ENCODE data around the gene ANXA3. TPM values are rescaled to one million over a fixed set of nuclear protein-coding genes. Genes with fewer than 3 reads are reported as not detected.
"Not testable (repeated sequence)": the region's sequence is repeated elsewhere in the genome, so short reads cannot be mapped to it uniquely, and the experiment has no call there.

The ANXA3 gene
- polyA plus RNA-seq, 3 donors: 33.3 to 62.7 (median 53.1) TPM

DNA sequence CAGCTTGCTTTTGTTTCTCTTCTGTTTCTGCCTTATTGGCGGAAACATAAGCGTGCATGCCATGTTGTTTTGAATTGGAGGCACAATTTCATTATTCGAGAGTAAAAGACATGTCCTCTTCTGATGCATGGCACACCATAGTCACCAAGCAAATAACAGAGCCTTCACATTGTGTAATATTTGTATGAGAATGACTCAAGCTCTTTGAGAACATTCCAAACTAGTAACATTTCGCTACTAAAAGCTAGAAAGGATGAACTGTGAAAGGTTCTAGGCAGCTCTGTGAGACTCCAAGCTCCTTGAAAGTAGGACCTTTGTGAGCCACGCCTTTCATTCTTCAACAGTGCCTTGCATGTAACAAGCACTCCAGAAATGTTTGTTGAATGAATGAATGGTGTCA, 9.2 kb upstream of the ANXA3 start:
- DNase-seq (ENCODE audit: low read depth in 3 of 3, low spot score in 2 of 3): no peak

GRCh38 chr4:78543424-78544125, 8.0 kb upstream of the ANXA3 start:
- DNase-seq (ENCODE audit: low read depth in 3 of 3, low spot score in 2 of 3): no peak

DNA sequence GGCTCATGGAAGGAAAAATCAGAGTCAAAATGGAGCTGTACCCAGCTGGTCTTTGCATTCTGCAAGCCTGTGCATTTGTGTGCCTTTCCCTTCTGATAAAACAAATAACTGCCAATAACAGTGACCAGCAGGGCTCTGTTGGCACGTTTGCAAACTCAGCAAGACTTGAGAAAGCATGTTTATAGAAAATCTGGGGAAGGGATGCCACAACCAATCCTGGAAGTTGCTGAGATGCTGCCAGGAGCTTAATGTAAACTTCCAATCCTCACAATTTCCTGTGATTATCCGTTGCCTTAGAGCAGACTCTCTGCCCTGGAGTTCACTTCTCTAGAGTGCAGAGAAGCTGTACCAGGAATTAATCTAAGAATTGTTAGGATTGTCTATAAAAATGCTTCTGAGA, 6.9 kb upstream of the ANXA3 start:
- no peak for DNase-seq (ENCODE audit: low read depth in 3 of 3, low spot score in 2 of 3)

DNA sequence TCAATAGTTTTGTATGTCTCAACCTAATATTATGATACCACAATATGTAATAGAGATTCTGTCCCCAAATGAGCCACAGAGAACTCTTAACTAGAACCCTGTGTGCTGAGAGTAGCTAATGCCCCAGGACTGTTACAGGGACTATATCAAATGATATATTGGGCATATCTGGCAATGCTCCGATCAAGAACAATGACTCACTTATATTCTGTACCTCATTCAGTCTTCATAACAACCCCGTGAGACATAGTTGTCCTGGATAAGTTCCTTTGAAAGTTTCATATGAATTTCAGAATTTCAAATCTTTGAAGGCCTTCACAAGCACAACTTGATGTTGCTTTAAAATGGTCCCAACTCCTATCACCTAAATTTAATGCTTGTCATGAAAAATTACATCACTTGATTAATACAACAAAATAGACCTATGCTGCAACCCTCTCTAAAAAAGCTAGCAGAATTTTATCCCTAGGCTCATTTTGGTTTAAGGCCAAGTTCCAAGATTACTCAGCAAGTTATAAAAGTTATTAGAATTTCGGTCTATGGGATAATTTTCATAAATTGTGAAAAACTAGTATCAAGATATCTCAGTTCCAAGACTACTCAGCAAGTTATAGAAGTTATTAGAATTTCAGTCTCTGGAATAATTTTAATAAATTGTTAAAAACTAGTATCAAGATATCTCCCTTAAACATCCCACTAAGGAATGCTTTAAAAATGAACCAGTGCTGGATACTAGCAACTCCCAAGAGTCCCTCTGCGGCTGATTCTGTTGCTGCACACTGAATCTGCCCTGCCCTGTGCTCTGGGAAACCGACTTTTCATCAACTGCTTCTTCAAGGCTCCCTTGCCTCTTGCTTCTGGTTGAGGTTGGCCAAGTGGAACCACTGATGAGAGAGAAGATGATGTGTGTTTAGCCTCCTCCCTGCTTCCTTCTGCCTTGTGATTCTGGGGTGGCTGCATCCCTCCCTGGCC, 6.0 kb upstream of the ANXA3 start:
- DNase-seq (ENCODE audit: low read depth in 3 of 3, low spot score in 2 of 3): no peak

GRCh38 chr4:78547899-78548298, 3.7 kb upstream of the ANXA3 start:
- not testable (repeated sequence) for DNase-seq (ENCODE audit: low read depth in 3 of 3, low spot score in 2 of 3)

- not testable (repeated sequence) for DNase-seq (ENCODE audit: low read depth in 3 of 3, low spot score in 2 of 3)
These were observed 2.7 kb upstream of the ANXA3 start for GRCh38 chr4:78548889-78549288.

GRCh38 chr4:78552389-78553042, 946 bp downstream of the ANXA3 start:
- no peak for DNase-seq (ENCODE audit: low read depth in 3 of 3, low spot score in 2 of 3)

GRCh38 chr4:78553043-78553396, 1.4 kb downstream of the ANXA3 start:
- DNase-seq (ENCODE audit: low read depth in 3 of 3, low spot score in 2 of 3): no peak

DNA sequence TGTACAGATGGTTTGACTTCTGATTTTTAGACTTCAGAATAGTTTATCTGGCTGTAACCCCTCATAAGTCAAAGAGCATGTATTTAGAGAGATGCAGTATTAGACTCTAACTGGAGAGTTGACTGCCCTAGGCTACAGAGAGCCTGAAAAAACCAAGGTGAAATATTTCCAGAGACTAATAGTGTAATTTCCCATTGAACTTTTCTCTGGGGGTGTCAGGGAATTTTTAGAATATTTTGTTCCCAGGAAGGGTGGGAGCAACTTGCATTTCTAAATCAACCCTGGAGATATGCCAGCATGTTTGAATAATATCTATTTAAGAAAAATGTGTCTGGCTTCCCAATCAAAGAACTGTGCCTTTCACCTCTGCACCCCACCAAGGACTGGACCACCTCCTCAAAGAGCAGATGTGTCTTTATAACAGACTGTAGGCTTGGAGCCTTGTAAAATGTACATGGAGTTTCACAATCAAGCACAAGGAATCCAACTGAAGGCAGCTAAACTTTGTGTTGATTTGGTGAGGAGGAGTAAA, 2.0 kb downstream of the ANXA3 start:
- no peak for DNase-seq (ENCODE audit: low read depth in 3 of 3, low spot score in 2 of 3)

DNA sequence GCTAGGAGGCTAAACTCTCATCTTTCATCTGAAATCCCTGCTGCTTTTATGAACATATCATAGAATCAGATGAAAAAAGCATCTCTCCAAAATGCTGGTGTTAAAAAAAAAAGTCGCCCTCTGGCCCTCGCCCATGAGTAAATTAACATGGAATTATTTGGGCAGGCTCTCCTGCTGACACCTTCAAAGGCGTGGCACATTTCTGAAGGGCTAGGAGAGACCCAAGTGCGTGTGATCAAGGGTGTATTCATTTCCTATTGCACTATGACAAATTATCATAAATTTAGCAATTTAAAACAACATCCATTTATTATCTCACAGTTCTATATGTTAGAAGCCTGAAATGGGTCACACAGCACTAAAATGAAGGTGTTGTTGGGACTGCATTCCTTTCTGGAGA, 5.1 kb downstream of the ANXA3 start:
- DNase-seq (ENCODE audit: low read depth in 3 of 3, low spot score in 2 of 3): no peak

DNA sequence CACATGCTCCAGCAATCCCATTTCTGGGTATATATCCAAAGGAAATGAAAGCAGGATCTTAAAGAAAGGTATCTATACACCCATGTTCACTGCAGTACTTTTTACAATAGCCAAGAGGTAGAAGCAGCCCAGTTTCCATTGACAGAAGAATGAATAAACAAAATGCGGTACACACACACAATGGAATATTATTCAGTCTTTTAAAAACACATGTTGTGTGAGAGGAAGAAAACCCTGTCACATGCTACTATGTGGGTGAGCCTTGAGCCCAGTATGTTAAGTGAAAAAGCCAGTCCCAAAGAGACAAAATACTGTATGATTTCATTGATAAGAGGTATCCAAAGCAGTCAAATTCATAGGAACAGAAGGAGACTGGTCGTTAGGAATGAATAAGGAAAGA, 6.3 kb downstream of the ANXA3 start:
- DNase-seq (ENCODE audit: low read depth in 3 of 3, low spot score in 2 of 3): no peak

- DNase-seq (ENCODE audit: low read depth in 3 of 3, low spot score in 2 of 3): no peak
These were observed 6.8 kb downstream of the ANXA3 start for GRCh38 chr4:78558410-78558809.

DNA sequence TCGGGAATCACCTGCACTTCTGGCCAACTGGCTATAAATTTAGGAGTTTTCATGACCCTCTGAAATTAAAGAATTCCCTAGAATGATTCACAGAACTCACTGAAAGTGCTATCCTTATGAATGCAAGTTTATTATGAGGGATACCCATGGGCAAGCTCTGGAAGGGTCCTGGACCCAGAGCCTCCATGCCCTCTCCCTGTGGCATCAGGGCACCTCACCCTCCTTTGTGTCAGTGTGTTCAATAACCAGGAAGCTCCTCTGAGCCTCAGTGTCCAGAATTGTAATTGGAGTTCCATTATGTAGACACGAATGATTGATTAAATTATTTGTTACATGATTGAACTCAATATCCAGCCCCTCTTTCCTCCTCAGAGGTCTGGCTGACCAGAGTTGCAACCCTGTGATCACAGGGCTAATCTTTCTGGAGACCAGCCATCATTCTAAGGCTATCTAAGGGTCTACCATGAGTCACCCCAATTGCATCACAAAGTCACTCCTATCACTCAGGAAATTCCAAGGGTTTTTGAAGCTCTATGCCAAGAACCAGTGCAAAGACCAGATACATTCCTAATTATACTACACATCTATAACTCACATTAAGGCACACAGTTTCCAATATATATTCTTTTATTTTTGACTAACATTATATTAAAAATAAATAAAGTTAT, 8.9 kb downstream of the ANXA3 start:
- DNase-seq (ENCODE audit: low read depth in 3 of 3, low spot score in 2 of 3): no peak

DNA sequence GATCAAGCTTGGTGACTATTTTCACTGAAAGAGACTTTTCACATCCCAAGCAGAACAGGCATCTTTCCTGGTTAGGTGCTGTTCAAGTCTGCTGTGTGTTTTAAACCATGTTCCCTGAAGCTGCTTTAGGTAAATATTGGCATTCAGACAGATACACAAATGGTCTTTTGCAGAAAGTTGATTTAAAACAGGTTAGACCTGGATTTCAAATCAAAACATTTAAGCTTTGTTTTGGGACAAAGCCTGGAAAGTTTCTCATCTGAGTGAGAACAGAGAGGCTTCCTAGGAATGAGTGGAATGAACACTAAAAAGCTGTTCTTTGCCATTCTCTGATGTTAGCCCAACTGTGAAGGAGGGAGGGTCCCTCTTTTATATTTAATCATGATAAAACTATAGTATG, 10.1 kb downstream of the ANXA3 start:
- no peak for DNase-seq (ENCODE audit: low read depth in 3 of 3, low spot score in 2 of 3)

- DNase-seq (ENCODE audit: low read depth in 3 of 3, low spot score in 2 of 3): no peak
These were observed 11.1 kb downstream of the ANXA3 start for GRCh38 chr4:78562687-78563086.

DNA sequence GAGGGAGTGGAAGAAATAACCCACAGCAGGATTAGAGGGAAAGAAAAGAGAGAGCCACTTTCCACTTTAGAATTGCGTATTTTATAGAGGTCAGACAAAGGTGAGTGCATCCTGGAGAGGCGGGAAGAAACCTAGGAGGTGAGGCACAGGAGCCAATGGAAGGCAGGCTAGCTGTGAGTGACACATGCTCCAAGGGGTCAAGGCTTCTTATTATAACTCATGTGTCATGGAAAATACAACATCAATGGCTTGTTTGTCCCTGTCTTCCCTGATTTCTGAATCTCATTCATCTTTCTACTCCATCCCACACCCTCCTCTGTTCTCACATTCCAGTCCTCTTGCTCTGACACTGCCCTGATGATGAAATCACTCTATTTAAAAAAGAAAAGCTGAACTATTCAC, 14.4 kb downstream of the ANXA3 start:
- no peak for DNase-seq (ENCODE audit: low read depth in 3 of 3, low spot score in 2 of 3)

GRCh38 chr4:78566834-78567499, 15.4 kb downstream of the ANXA3 start:
- DNase-seq (ENCODE audit: low read depth in 3 of 3, low spot score in 2 of 3): no peak

GRCh38 chr4:78567500-78568060, 16.0 kb downstream of the ANXA3 start:
- DNase-seq (ENCODE audit: low read depth in 3 of 3, low spot score in 2 of 3): no peak

- DNase-seq (ENCODE audit: low read depth in 3 of 3, low spot score in 2 of 3): no peak
These were observed 17.2 kb downstream of the ANXA3 start for GRCh38 chr4:78568640-78569305.
